ENCODE results near the gene ROPN1L. TPM values are rescaled to one million over a fixed set of nuclear protein-coding genes. Genes with fewer than 3 reads are reported as not detected.

Gene ROPN1L
- polyA plus RNA-seq, 1 donor from 2014 or later: 0.52 TPM

DNA sequence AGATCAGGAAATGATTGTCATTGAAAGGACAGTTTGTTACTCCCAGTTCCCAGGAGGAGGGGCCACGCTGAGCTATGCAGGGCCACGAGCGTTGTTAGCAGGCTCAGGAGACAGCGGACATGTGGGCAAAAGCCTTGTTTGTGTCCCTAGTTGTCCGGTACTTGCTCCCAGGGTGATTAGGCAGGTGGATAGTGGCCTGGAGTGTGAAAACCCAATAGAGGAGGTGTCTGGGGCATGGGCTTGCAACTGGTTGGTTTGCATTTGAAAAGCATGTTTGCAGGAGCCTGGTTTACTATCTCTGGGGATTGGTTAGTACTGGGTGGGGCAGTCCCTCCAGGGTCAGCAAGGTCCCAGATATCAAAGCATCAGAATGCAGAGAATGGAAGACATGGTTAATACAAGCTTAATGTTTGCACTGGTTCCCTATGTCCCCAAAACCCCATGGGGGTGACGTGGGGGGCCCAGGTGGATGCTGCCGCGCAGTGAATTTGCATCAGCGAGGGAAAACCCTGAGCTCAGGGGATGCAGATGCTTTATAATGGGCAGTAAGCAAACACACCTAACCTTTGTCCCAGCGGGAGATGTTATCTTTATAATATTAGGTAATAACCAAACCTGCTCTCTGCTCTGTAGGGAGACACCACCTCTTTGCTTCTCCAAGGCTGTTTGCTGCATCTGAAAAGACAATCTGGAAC is 39.7 kb downstream of the ROPN1L start:
- Histone ChIP-seq H3K27ac (ENCODE audit: low read length) (no peak overlapping the region), H3K9me2 (ENCODE audit: insufficient read depth, low read length) (no peaks in the 10 kb centered on the region), H4K20me1 (ENCODE audit: insufficient read depth) (no peaks in the 10 kb centered on the region), H2AFZ (ENCODE audit: low read depth, low read length) (no peak overlapping the region), H3K36me3 (ENCODE audit: insufficient read depth, low read length) (no peaks in the 10 kb centered on the region), H3K27me3 (ENCODE audit: insufficient read depth, low read depth, low read length) (no peaks in the 10 kb centered on the region), H3F3A (ENCODE audit: insufficient read depth, low read length, poor library complexity, severe bottlenecking) (no peaks in the 10 kb centered on the region), H3K4me2 (ENCODE audit: low read length) (no peak overlapping the region), H3K9me3 (ENCODE audit: low read length) (no peaks in the 10 kb centered on the region), H3K4me3 (ENCODE audit: low read length) (no peak overlapping the region), H3K9ac (ENCODE audit: low read length) (no peak overlapping the region), H3K79me2 (replicated peaks; ENCODE audit: insufficient read depth, low read length) (no peaks in the 10 kb centered on the region)
- no peak for TF ChIP-seq POLR2AphosphoS5 (IDR thresholded peaks at IDR 0.05)
- TF ChIP-seq SMC3 (conservative IDR thresholded peaks at IDR 0.05; ENCODE audit: poor library complexity): no peak
- TF ChIP-seq, protein P1, sequence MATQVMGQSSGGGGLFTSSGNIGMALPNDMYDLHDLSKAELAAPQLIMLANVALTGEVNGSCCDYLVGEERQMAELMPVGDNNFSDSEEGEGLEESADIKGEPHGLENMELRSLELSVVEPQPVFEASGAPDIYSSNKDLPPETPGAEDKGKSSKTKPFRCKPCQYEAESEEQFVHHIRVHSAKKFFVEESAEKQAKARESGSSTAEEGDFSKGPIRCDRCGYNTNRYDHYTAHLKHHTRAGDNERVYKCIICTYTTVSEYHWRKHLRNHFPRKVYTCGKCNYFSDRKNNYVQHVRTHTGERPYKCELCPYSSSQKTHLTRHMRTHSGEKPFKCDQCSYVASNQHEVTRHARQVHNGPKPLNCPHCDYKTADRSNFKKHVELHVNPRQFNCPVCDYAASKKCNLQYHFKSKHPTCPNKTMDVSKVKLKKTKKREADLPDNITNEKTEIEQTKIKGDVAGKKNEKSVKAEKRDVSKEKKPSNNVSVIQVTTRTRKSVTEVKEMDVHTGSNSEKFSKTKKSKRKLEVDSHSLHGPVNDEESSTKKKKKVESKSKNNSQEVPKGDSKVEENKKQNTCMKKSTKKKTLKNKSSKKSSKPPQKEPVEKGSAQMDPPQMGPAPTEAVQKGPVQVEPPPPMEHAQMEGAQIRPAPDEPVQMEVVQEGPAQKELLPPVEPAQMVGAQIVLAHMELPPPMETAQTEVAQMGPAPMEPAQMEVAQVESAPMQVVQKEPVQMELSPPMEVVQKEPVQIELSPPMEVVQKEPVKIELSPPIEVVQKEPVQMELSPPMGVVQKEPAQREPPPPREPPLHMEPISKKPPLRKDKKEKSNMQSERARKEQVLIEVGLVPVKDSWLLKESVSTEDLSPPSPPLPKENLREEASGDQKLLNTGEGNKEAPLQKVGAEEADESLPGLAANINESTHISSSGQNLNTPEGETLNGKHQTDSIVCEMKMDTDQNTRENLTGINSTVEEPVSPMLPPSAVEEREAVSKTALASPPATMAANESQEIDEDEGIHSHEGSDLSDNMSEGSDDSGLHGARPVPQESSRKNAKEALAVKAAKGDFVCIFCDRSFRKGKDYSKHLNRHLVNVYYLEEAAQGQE (IDR thresholded peaks at IDR 0.05; ENCODE audit: borderline replicate concordance): no peak
- TF ChIP-seq, protein P2, sequence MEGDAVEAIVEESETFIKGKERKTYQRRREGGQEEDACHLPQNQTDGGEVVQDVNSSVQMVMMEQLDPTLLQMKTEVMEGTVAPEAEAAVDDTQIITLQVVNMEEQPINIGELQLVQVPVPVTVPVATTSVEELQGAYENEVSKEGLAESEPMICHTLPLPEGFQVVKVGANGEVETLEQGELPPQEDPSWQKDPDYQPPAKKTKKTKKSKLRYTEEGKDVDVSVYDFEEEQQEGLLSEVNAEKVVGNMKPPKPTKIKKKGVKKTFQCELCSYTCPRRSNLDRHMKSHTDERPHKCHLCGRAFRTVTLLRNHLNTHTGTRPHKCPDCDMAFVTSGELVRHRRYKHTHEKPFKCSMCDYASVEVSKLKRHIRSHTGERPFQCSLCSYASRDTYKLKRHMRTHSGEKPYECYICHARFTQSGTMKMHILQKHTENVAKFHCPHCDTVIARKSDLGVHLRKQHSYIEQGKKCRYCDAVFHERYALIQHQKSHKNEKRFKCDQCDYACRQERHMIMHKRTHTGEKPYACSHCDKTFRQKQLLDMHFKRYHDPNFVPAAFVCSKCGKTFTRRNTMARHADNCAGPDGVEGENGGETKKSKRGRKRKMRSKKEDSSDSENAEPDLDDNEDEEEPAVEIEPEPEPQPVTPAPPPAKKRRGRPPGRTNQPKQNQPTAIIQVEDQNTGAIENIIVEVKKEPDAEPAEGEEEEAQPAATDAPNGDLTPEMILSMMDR (IDR thresholded peaks at IDR 0.05; ENCODE audit: poor library complexity, severe bottlenecking): no peak
- no peak for TF ChIP-seq RAD21 (conservative IDR thresholded peaks at IDR 0.05)

DNA sequence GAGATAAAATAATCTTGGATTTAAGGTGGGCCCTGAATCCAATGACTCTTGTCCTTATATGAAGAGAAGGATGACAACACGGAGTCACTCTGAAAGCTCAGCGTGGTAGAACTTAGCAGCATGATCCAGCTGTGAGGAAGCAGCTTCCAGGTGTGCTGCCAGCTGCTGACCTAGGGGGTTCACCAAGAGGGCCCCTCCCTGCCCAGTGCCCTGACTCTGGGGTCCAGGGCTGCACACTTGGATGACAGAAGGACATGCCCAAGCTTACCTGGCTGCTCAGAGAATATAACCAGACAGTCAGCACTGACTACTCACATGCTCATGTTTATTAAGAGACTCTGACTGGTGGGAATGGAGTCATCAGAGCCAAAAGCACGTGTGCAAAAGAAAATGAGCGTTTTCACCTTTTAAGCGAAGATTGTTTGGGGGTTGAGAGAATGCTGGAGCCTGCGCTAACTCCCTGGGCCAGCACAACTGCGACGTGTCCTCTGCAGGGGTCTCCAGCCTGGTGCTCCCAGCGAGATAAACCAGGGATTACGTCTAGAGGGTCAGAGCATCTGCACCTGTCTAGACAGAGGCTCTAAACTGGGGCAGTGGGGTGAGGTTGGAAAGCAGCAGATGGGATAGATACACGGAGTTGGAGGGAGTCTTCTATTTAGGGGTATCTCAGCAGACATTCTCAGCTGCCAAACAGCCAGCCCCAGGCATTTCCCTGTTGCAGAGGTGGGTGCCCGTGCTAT is 41.3 kb downstream of the ROPN1L start:
- H3K9me2 ChIP-seq (ENCODE audit: insufficient read depth, low read length): no peaks in the 10 kb centered on the region
- H3K79me2 ChIP-seq (replicated peaks; ENCODE audit: insufficient read depth, low read length): no peaks in the 10 kb centered on the region
- no peaks in the 10 kb centered on the region for H3F3A ChIP-seq (ENCODE audit: insufficient read depth, low read length, poor library complexity, severe bottlenecking)
- no peak overlapping the region for H3K9ac ChIP-seq (ENCODE audit: low read length)
- no peaks in the 10 kb centered on the region for H4K20me1 ChIP-seq (ENCODE audit: insufficient read depth)
- no peak overlapping the region for H3K4me2 ChIP-seq (ENCODE audit: low read length)
- no peaks in the 10 kb centered on the region for H3K27me3 ChIP-seq (ENCODE audit: insufficient read depth, low read depth, low read length)
- no peak overlapping the region for H2AFZ ChIP-seq (ENCODE audit: low read depth, low read length)
- H3K4me3 ChIP-seq (ENCODE audit: low read length): no peak overlapping the region
- H3K9me3 ChIP-seq (ENCODE audit: low read length): no peaks in the 10 kb centered on the region
- TF ChIP-seq EZH2 (IDR thresholded peaks at IDR 0.05; ENCODE audit: borderline replicate concordance, insufficient read depth, low read length, poor library complexity, severe bottlenecking) (no peak), TAF1 (IDR thresholded peaks at IDR 0.05; ENCODE audit: low read depth) (no peak), SMC3 (conservative IDR thresholded peaks at IDR 0.05; ENCODE audit: poor library complexity) (no peak), MXI1 (conservative IDR thresholded peaks at IDR 0.05; ENCODE audit: poor library complexity, severe bottlenecking) (no peak), RAD21 (conservative IDR thresholded peaks at IDR 0.05) (no peak), EP300 (conservative IDR thresholded peaks at IDR 0.05; ENCODE audit: poor library complexity, severe bottlenecking) (no peak), POLR2AphosphoS5 (IDR thresholded peaks at IDR 0.05) (no peak)
- TF ChIP-seq, protein P2 (IDR thresholded peaks at IDR 0.05; ENCODE audit: poor library complexity, severe bottlenecking): no peak
- TF ChIP-seq, protein P1 (IDR thresholded peaks at IDR 0.05; ENCODE audit: borderline replicate concordance): no peak
- H3K27ac ChIP-seq (ENCODE audit: low read length): no peak overlapping the region
- no peaks in the 10 kb centered on the region for H3K36me3 ChIP-seq (ENCODE audit: insufficient read depth, low read length)
